Breast epithelium (tissue), 4 donors: ENCODE measurements around the gene FAM174B. TPM values are rescaled to one million over a fixed set of nuclear protein-coding genes. Genes with fewer than 3 reads are reported as not detected.

ENCODE experiments used
- DNase-seq, 2 donors: peaks; one replicate each; pipeline ENCODE4 v3.0.0-alpha.2; 2019; ENCODE audit warnings: low spot score in 2 of 2
- H3K27ac ChIP-seq, 2 donors: fragments of 200-600 bp; sonication (generic) in 1 of 2; one replicate each; pipeline ENCODE4 v1.5.1; 2016 to 2019; ENCODE audit warnings: mild to moderate bottlenecking in 1 of 2
- H3K27me3 ChIP-seq, 2 donors: fragments of 200-600 bp; sonication (generic) in 1 of 2; one replicate each; pipeline versions ENCODE4 v1.5.1 to v1.6.0; 2017 to 2019; ENCODE audit warnings: control low read depth in 1 of 2, mild to moderate bottlenecking in 1 of 2
- H3K36me3 ChIP-seq: fragments of 200-600 bp; one replicate; pipeline ENCODE4 v1.5.1; 2019
- H3K4me1 ChIP-seq, 2 donors: fragments of 200-600 bp; sonication (generic); one replicate each; pipeline ENCODE4 v1.5.1; 2016 to 2019; ENCODE audit warnings: control low read depth in 1 of 2
- H3K4me3 ChIP-seq, 3 donors: fragments of 200-600 bp; sonication (generic); 1 replicate in 2 of 3; 2 replicates in 1 of 3; pipeline ENCODE4 v1.5.1; 2016 to 2019; ENCODE audit warnings: mild to moderate bottlenecking in 3 of 3, moderate library complexity in 2 of 3
- H3K9me3 ChIP-seq, 2 donors: fragments of 200-600 bp; sonication (generic) in 1 of 2; one replicate each; pipeline ENCODE4 v1.5.1; 2016 to 2019; ENCODE audit warnings: control low read depth in 1 of 2
- CTCF ChIP-seq, 3 donors: fragments of 450-650 bp; IDR thresholded peaks; one replicate each; pipeline ENCODE4 v1.5.1; 2016 to 2017; ENCODE audit warnings: antibody characterized with exemption in 3 of 3, mild to moderate bottlenecking in 3 of 3, moderate library complexity in 3 of 3
- POLR2A ChIP-seq: fragments of 450-650 bp; IDR thresholded peaks from one replicate; pipeline ENCODE4 v1.6.1; 2016; ENCODE audit warnings: antibody characterized with exemption, mild to moderate bottlenecking, moderate library complexity
- POLR2AphosphoS5 ChIP-seq, 3 donors: sonication (generic); formaldehyde crosslinking; IDR thresholded peaks; one replicate each; pipeline ENCODE4 v1.6.1; 2017; ENCODE audit warnings: antibody characterized with exemption in 3 of 3
- intact Hi-C: fragments of 100-400 bp; cut with DNase I; formaldehyde crosslinking; loops from one replicate; pipeline ENCODE4 v1.15.1; 2023; ENCODE audit warnings: low total_unique reads
- total RNA-seq, 3 donors: library from RNA; depleted of rRNA; stranded (reverse); fragments of >200 nt; gene quantifications; one replicate each; pipeline ENCODE4 v1.1.0, GENCODE V29; 2016

Gene FAM174B
- total RNA-seq, 3 donors from 2014 or later, result 4.3 to 34.7 (median 20.6) TPM

GRCh38 chr15:92676561-92676960 is 21.0 kb upstream of the FAM174B start:
- H3K27ac ChIP-seq, result no peak overlapping the region
- intact Hi-C loops, result no loop called here
- H3K4me3 ChIP-seq, result no peak overlapping the region
- H3K36me3 ChIP-seq, result no peaks in the 10 kb centered on the region
- TF ChIP-seq CTCF (IDR thresholded peaks at IDR 0.05) (no peak), POLR2AphosphoS5 (IDR thresholded peaks at IDR 0.05) (no peak), POLR2A (no peak)
- no peaks in the 10 kb centered on the region for H3K4me1 ChIP-seq
- H3K9me3 ChIP-seq, result no peaks in the 10 kb centered on the region
- H3K27me3 ChIP-seq, result no peaks in the 10 kb centered on the region
- no peak for DNase-seq

- Histone ChIP-seq H3K4me1 (no peaks in the 10 kb centered on the region), H3K9me3 (no peaks in the 10 kb centered on the region), H3K27me3 (no peaks in the 10 kb centered on the region), H3K27ac (no peak overlapping the region), H3K4me3 (no peak overlapping the region), H3K36me3 (no peaks in the 10 kb centered on the region)
- no peak for DNase-seq
- intact Hi-C loops, result no loop called here
- TF ChIP-seq CTCF (IDR thresholded peaks at IDR 0.05), result no peak
- TF ChIP-seq POLR2A, result no peak
- no peak for TF ChIP-seq POLR2AphosphoS5 (IDR thresholded peaks at IDR 0.05)
Measured at GRCh38 chr15:92675485-92675884, 19.9 kb upstream of the FAM174B start.

GRCh38 chr15:92674347-92674746 is 18.8 kb upstream of the FAM174B start:
- Histone ChIP-seq H3K9me3 (no peaks in the 10 kb centered on the region), H3K36me3 (no peaks in the 10 kb centered on the region), H3K27ac (no peak overlapping the region), H3K4me1 (no peaks in the 10 kb centered on the region), H3K4me3 (no peak overlapping the region), H3K27me3 (no peaks in the 10 kb centered on the region)
- intact Hi-C loops, result no loop called here
- TF ChIP-seq POLR2AphosphoS5 (IDR thresholded peaks at IDR 0.05) (no peak), CTCF (IDR thresholded peaks at IDR 0.05) (no peak), POLR2A (no peak)
- DNase-seq, result no peak

- intact Hi-C loops, result no loop called here
- no peaks in the 10 kb centered on the region for H3K4me1 ChIP-seq
- TF ChIP-seq POLR2A (no peak), POLR2AphosphoS5 (IDR thresholded peaks at IDR 0.05) (no peak)
Measured at GRCh38 chr15:92672102-92672501, 16.5 kb upstream of the FAM174B start.

GRCh38 chr15:92671406-92671805 is 15.8 kb upstream of the FAM174B start:
- intact Hi-C loops, result no loop called here
- no peaks in the 10 kb centered on the region for H3K9me3 ChIP-seq
- H3K27ac ChIP-seq, result no peak overlapping the region
- H3K36me3 ChIP-seq, result no peaks in the 10 kb centered on the region
- no peaks in the 10 kb centered on the region for H3K27me3 ChIP-seq
- H3K4me1 ChIP-seq, result no peaks in the 10 kb centered on the region
- no peak for DNase-seq
- TF ChIP-seq POLR2AphosphoS5 (IDR thresholded peaks at IDR 0.05) (no peak), POLR2A (no peak)
- no peak overlapping the region for H3K4me3 ChIP-seq

More at GRCh38 chr15:92672102-92672501, 16.5 kb upstream of the FAM174B start:
- H3K4me3 ChIP-seq, result no peak overlapping the region
- no peaks in the 10 kb centered on the region for H3K9me3 ChIP-seq
- H3K36me3 ChIP-seq, result no peaks in the 10 kb centered on the region
- no peaks in the 10 kb centered on the region for H3K27me3 ChIP-seq
- DNase-seq, result no peak
- no peak overlapping the region for H3K27ac ChIP-seq

- H3K4me3 ChIP-seq, result no peak overlapping the region
- H3K9me3 ChIP-seq, result no peaks in the 10 kb centered on the region
- H3K27ac ChIP-seq, result no peak overlapping the region
- no peaks in the 10 kb centered on the region for H3K27me3 ChIP-seq
- H3K4me1 ChIP-seq, result peaks cover 0 to 3% of the 10 kb centered on the region in 2 donors
- H3K36me3 ChIP-seq, result no peaks in the 10 kb centered on the region
- intact Hi-C loops, result no loop called here
- TF ChIP-seq POLR2AphosphoS5 (IDR thresholded peaks at IDR 0.05) (no peak), POLR2A (no peak), CTCF (IDR thresholded peaks at IDR 0.05) (no peak)
- DNase-seq, result no peak
Measured at GRCh38 chr15:92670621-92671020, 15.0 kb upstream of the FAM174B start.
